GM21723 (cell line): ENCODE data around the gene C11orf71.

ENCODE experiments used
- ATAC-seq: cut with Tn5 transposase; IDR thresholded peaks from one replicate; pipeline ENCODE4 v1.9.1; 2021; ENCODE audit warnings: mild to moderate bottlenecking, moderate library complexity; ENCODE audit not compliant: unreplicated experiment

Gene C11orf71

DNA sequence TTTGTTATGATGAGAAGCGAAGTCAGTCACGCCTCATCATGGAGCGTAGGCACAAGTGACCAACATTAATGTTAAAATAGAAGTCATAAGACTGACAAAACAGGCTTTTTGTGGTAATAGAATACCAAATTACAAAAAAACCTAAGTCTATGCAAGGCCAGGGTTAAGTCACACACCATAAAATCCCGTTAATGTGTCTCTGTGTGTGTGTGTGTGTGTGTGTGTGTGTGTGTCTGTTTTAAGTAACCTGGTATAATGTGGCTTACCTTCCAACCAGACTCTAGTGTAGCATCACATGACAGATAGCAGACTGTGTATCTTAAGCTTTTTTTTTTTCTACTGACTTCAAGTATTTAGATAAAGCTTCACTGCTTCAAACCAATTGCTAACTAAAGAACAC is 38.0 kb downstream of the C11orf71 start:
- no peak for ATAC-seq

DNA sequence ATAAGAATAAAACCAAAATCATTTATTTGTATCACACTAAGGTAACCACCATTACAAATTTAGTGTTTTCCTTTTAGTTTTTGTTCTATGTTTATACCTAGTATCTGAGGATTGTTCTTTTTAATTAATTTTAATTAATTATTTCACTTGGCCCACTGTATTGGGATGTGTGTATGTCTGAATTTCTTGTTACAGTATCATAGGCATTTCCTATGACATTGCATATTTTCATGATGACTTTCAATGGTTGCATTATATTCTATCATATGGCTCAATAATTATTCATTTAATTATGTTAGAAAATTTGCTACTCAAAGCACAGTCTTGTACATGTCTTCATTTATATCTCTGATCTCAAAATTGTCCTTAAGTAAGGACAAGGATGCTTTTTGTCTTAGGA is 41.0 kb downstream of the C11orf71 start:
- ATAC-seq: no peak

DNA sequence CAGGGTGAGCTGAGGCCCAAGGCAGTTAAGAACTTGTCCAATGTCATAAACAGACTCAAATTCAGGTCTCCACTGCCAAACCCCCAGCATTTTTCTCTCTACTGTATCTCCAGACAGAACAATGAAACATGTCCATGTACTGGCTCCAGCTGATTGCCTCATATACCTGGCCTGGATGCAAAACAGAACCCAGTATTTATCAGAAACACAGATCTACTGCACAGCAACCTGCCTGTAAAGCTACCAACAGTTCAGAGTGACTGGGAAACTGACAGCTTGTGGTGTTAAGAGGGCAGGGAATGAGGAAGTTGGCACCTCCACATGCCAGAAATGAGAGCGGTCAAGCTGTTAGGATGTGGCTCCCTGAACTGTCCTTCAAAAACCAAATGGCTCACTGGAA is 41.6 kb downstream of the C11orf71 start:
- ATAC-seq: no peak

DNA sequence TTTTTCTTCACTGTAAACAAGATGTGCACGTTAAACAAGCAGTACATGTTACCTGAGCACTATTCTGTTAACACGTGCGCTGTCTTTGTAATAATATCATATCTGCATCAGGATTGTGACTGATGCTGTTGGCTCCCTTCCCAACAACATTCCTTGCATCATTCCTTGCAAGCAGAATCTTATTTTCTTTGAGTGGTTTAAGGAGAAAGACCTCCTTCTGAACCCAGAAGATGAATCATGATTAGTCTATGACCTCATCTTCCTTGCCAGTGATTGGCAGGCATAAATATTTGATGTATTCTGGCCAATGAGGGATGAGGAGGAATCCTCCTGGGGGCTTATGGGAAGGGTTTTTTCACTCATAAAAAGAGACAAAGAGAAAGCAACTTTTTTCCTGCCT is 46.2 kb downstream of the C11orf71 start:
- no peak for ATAC-seq

DNA sequence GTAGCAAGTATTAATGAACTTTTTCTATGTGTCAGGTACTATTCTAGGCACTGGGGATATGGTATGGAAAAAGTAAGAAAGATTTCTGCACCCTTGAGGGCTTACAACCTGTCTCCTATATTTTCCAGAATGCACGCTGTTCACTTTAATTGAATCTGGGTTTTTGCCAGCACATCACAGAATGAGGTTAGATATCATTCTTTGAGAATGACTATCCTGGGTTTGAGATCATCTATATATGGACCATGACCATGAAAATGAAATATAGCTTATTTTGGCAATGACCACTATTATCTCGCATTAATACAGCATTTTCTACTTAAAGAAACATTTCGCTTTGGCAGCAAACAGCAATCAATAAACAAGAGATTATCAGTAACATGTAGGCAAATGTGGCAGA is 46.9 kb downstream of the C11orf71 start:
- ATAC-seq: no peak

DNA sequence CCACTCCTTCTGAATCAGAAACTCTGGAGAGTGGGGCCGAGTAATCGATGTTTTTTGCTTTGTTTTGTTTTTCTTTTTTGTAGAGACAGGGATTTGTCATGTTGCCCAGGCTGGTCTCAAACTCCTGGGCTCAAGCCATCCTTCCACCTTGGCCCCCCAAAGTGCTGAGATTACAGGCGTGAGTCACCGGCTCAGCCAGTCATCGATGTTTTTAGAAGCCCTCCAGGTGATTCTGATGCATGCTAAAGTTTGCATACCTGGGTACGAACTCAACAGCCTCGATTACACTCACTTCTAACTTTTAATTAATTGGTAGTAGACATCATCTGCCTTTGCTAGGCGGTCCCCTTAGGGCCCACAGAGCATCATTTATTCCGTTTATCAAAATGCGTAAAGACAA is 50.3 kb downstream of the C11orf71 start:
- ATAC-seq: no peak
